ENCODE results near the gene CPNE6.

CPNE6 gene

GRCh38 chr14:24081739-24082211 lies 10.4 kb downstream of the CPNE6 start:
- Mint-ChIP-seq H3K9me3 (no peaks in the 10 kb centered on the region), H3K36me3 (ENCODE audit: low read depth) (no peaks in the 10 kb centered on the region), H3K27ac (peak overlapping the region; percentile 70), H3K4me1 (ENCODE audit: low read depth) (peaks cover 19% of the 10 kb centered on the region), H3K4me3 (peak overlapping the region; percentile 77), H3K27me3 (no peaks in the 10 kb centered on the region)
- DNase-seq, result no peak

DNA sequence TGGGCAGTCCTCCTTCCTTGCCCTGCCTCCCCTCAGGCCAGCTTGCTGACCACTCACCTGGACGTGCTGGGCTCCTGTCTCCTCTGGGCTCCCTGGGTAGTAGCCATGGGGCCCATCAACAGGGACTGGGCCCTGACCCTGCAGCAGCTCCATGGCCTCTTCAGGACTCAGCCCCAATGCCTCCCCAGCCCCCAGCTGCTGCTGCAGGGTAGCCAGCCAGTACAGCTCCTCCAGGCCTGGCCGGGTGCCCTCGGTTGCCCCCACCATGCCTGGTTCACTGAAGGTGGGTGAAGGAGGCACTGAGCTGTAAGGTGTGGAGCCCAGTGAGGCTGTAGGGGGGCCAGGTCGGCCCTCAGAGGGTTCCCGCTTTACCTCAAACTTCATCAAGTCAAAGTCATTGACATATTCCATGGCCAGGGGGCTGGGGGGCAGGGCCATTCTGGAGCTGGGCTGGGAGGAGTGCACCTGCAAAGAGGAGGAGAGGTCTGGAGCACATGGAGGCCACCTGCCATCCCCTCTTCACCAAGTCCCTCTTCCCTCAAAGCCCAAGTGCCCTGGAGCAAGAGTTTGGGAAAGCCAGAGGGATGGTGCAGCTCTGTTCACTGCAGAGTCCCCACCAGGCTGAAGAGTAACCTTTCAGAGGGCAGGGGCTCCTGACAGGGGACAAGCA lies 11.2 kb downstream of the CPNE6 start:
- no peaks in the 10 kb centered on the region for H3K27me3 Mint-ChIP-seq
- DNase-seq, result no peak
- no peaks in the 10 kb centered on the region for H3K9me3 Mint-ChIP-seq
- H3K36me3 Mint-ChIP-seq (ENCODE audit: low read depth), result no peaks in the 10 kb centered on the region
- H3K27ac Mint-ChIP-seq, result no peak overlapping the region
- H3K4me3 Mint-ChIP-seq, result peak overlapping the region; percentile 77
- H3K4me1 Mint-ChIP-seq (ENCODE audit: low read depth), result peaks cover 19% of the 10 kb centered on the region

- Mint-ChIP-seq H3K27ac (no peak overlapping the region), H3K36me3 (ENCODE audit: low read depth) (no peaks in the 10 kb centered on the region), H3K9me3 (no peaks in the 10 kb centered on the region), H3K4me1 (ENCODE audit: low read depth) (peaks cover 19% of the 10 kb centered on the region), H3K4me3 (no peak overlapping the region), H3K27me3 (no peaks in the 10 kb centered on the region)
- DNase-seq, result no peak
These were observed 12.1 kb downstream of the CPNE6 start for GRCh38 chr14:24083462-24083861.

DNA sequence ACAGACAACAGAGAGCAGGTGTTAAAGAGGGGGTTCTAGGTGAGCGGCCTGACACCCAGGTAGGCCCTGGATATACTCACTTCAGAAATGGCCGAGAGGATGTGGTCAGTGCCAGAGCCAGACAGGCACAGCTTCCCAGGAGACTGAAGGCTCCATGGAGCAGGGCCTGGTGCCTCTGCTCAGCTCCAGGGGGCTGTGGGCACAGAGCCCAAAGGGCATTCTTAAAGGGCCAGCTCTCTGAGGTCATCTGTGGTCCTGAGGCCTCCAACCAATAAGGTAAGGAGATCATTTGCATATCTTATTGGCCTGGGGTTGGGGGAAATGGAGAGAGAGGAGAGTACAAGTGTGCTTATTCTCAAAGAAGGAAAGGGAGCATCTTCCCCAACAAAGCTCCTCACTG lies 13.1 kb downstream of the CPNE6 start:
- Mint-ChIP-seq H3K36me3 (ENCODE audit: low read depth) (no peaks in the 10 kb centered on the region), H3K27ac (no peak overlapping the region), H3K4me1 (ENCODE audit: low read depth) (peaks cover 19% of the 10 kb centered on the region), H3K4me3 (no peak overlapping the region), H3K9me3 (no peaks in the 10 kb centered on the region), H3K27me3 (no peaks in the 10 kb centered on the region)
- DNase-seq, result no peak

DNA sequence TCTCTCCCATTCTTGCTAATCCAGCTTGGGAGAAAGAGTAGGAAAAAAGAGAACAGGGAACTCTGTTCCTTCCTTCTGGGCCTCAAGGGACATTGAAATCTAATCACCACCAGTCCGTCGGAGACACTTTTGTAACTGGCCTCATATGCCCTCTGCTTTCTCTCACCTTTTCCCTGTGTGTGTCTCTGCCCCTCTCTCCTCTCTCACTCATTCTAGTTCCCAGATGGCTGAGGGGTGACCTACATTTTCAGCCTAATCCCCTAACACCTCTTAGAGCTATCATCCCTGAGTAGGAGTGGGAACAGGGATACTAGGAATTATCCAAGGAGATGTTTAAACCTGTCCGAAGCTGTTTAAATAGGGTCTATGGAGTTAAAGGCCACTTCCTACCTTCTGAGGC lies 13.9 kb downstream of the CPNE6 start:
- DNase-seq, result no peak
- Mint-ChIP-seq H3K4me1 (ENCODE audit: low read depth) (peaks cover 17% of the 10 kb centered on the region), H3K27me3 (no peaks in the 10 kb centered on the region), H3K4me3 (no peak overlapping the region), H3K9me3 (no peaks in the 10 kb centered on the region), H3K27ac (no peak overlapping the region), H3K36me3 (ENCODE audit: low read depth) (no peaks in the 10 kb centered on the region)

DNA sequence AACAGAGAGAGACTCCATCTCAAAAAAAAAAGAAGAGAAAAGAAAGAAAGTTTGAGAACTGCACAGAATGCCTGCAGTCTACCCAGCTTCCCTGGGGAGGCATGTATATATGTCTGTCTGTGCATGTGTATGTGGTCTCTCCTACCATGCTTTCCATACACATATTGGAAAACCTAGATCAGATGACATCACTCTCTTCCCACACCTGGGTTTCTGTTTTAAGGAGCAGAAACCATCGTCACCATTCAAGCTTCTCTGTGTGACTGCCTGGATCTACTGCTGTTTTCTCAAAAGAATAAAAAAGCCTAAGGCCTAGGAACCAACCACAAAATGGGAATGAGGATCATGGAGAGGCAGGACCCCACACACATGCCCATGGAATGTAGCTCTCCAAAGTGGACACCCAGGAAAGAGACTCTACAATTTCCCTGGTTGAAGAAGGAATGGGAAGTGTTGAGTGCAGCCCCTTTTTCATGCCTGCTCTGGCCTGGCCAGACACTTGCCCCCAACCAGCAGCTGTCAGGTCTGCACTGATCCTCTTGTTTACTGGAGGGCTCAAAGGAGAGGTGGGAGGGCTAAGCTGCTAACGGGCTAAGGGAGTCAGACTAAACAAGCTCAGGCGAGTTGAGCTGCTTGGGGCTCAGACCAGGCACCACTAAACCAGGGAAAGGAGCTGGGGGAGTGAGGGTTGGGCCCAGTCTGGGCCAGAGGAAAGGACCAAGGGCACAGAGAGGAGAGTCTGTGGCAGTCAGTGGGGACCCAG lies 15.0 kb downstream of the CPNE6 start:
- Mint-ChIP-seq H3K9me3 (no peaks in the 10 kb centered on the region), H3K36me3 (ENCODE audit: low read depth) (no peaks in the 10 kb centered on the region), H3K27ac (no peak overlapping the region), H3K4me3 (no peak overlapping the region), H3K4me1 (ENCODE audit: low read depth) (peaks cover 11% of the 10 kb centered on the region), H3K27me3 (no peaks in the 10 kb centered on the region)
- DNase-seq, result no peak

- Mint-ChIP-seq H3K36me3 (ENCODE audit: low read depth) (no peaks in the 10 kb centered on the region), H3K9me3 (no peaks in the 10 kb centered on the region), H3K27me3 (no peaks in the 10 kb centered on the region), H3K27ac (no peak overlapping the region), H3K4me1 (ENCODE audit: low read depth) (peaks cover 8% of the 10 kb centered on the region), H3K4me3 (no peak overlapping the region)
- no peak for DNase-seq
These were observed 15.6 kb downstream of the CPNE6 start for GRCh38 chr14:24087004-24087403.

DNA sequence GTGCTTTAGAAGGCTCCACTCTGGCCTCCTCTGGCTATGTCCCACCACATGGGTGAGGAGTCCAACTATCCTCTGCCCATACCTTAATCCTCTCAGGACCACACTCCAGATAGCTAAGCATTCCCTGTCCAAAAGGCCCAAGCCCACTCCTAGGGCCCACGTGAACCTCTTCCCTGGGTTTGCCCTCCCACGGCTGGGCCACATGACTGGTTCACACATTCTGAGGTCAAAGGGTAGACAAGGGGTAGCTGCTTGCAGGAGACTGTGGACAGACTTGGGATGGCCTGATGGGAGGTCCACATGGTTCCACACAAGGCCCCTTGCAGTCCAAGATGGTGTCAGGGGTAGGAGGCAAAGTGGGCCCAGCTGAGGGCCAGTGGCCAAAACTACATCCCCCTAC lies 16.7 kb downstream of the CPNE6 start:
- no peaks in the 10 kb centered on the region for H3K36me3 Mint-ChIP-seq (ENCODE audit: low read depth)
- no peak overlapping the region for H3K27ac Mint-ChIP-seq
- H3K4me1 Mint-ChIP-seq (ENCODE audit: low read depth), result peaks cover 8% of the 10 kb centered on the region
- H3K4me3 Mint-ChIP-seq, result no peak overlapping the region
- DNase-seq, result no peak
- H3K27me3 Mint-ChIP-seq, result no peaks in the 10 kb centered on the region
- no peaks in the 10 kb centered on the region for H3K9me3 Mint-ChIP-seq

DNA sequence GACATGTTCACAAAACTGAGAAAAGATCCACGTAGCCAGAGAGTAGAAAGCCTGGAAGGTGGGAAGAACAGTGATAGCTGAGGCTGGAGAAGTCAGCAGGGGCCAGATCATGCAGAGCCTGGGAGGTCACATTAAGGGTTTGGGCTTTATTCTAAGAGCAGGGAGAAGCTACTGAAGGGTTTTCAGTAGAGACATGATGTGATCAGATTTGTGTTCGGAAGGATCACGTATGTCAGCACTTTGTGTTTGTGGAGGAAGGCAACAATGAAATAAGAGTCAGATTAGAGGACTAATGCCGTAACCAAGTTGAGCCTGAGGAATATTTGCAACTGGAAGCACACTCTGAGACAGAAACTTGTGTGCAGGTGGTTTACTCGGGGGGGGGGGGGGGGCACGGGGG lies 18.5 kb downstream of the CPNE6 start:
- H3K4me1 Mint-ChIP-seq (ENCODE audit: low read depth), result peaks cover 16% of the 10 kb centered on the region
- H3K9me3 Mint-ChIP-seq, result no peaks in the 10 kb centered on the region
- peaks cover 5% of the 10 kb centered on the region for H3K36me3 Mint-ChIP-seq (ENCODE audit: low read depth)
- H3K4me3 Mint-ChIP-seq, result no peak overlapping the region
- no peak for DNase-seq
- no peak overlapping the region for H3K27ac Mint-ChIP-seq
- no peaks in the 10 kb centered on the region for H3K27me3 Mint-ChIP-seq

GRCh38 chr14:24092110-24092504 lies 20.7 kb downstream of the CPNE6 start:
- Mint-ChIP-seq H3K27ac (peak overlapping the region; percentile 97), H3K27me3 (no peaks in the 10 kb centered on the region), H3K4me1 (ENCODE audit: low read depth) (peaks cover 31% of the 10 kb centered on the region), H3K9me3 (no peaks in the 10 kb centered on the region), H3K4me3 (no peak overlapping the region), H3K36me3 (ENCODE audit: low read depth) (peaks cover 24% of the 10 kb centered on the region)
- no peak for DNase-seq

DNA sequence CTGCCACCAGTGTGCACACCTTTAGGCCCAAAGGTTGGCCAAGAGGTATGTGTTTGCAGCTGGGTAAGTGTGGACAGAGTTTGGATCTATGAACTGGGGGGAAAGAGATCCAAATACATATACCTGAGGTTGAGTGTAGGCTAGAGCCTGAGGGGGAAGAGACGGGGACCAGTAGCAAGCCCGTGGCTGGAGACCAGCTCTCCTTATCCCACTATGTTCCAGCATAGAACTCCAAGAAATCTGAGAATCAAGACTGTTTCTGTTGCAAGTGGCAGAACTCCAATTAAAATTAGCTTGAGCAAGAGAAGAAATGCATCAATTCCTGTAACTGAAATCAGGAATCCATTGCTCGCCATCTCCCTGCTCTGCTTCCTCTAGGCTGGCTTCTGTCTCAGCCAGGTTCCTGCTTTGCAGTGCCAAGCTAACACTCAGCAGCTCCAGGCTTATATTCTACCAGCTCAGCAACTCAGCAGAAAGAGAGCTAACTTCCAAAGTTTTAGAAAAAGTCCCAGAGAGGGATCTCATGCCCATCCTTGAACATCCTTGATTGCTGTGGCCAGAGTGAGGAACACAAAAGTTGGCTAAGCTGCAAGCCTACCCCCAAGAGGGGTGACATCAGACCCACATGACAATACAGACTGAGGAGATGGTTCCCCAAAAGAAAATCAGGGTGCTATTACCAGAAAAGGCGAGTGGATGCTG lies 21.3 kb downstream of the CPNE6 start:
- Mint-ChIP-seq H3K27me3 (no peaks in the 10 kb centered on the region), H3K36me3 (ENCODE audit: low read depth) (peaks cover 27% of the 10 kb centered on the region), H3K27ac (peak overlapping the region; percentile 97), H3K9me3 (no peaks in the 10 kb centered on the region), H3K4me1 (ENCODE audit: low read depth) (peaks cover 31% of the 10 kb centered on the region), H3K4me3 (peak overlapping the region; percentile 95)
- DNase-seq, result no peak

- H3K27me3 Mint-ChIP-seq, result no peaks in the 10 kb centered on the region
- peaks cover 34% of the 10 kb centered on the region for H3K36me3 Mint-ChIP-seq (ENCODE audit: low read depth)
- H3K9me3 Mint-ChIP-seq, result no peaks in the 10 kb centered on the region
- H3K4me1 Mint-ChIP-seq (ENCODE audit: low read depth), result peaks cover 31% of the 10 kb centered on the region
- DNase-seq, result peak; percentile 30
- H3K4me3 Mint-ChIP-seq, result peak overlapping the region; percentile 95
- peak overlapping the region; percentile 97 for H3K27ac Mint-ChIP-seq
These were observed 22.0 kb downstream of the CPNE6 start for GRCh38 chr14:24093207-24093900.

DNA sequence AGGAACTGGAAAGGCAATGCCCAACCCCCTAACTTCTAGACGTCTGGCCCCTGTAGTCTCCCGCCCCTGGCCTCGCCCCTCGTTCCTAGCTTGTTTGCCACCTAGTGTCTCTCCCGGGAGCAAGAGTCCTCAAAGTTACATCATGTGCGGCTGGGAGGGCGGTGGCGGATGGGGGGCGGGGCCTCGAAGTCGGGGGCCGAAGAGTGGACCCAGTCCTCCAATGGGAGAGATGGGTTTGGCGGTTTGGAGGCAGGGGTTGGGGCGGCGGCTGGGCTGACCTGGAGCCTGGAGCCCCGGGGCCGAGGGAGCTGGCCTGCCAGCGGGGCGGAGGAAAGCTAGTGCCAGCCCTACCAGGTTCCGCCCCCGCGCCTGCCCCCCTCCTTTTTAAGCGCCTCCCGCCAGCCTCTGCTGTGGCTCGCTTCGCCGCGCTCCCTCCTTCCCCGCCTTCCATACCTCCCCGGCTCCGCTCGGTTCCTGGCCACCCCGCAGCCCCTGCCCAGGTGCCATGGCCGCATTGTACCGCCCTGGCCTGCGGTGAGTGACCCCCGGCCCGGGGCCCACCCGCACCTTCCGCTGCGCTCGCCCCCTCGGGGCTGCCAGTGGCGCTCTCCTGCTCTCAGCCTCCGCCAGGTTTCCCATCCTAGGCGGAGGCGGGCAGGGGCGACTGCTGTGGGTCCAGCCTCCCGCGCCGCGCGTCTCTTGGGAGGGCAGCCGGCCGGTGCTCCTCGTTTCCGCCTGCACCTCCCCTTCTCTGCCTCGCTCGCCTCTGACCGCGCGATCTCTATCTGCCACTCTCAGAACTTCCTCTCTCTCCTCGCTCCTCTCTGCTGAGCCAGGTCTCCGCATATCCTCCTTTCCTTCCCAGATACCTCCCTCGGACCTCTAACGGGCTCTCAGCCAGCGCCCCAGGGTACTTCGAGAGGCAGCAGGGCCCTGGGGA lies 22.8 kb downstream of the CPNE6 start, which contains the start of gene PCK2:
Gene PCK2, plus strand, starts transcription at position 411 of the 940 bp plus-strand sequence. Its CDS starts 95 bp downstream, at position 506.
- H3K27me3 Mint-ChIP-seq, result no peaks in the 10 kb centered on the region
- peaks cover 42% of the 10 kb centered on the region for H3K36me3 Mint-ChIP-seq (ENCODE audit: low read depth)
- peak within 1 kb of the TSS; percentile 97 for H3K27ac Mint-ChIP-seq
- H3K4me1 Mint-ChIP-seq (ENCODE audit: low read depth), result peaks cover 31% of the 10 kb centered on the region
- peak; percentile 91 for DNase-seq
- peak within 1 kb of the TSS; percentile 95 for H3K4me3 Mint-ChIP-seq
- H3K9me3 Mint-ChIP-seq, result no peaks in the 10 kb centered on the region

Data from activated T-cell treated with anti-CD3 and anti-CD28 coated beads, Interleukin-2, amount 50 U/mL, for 24 hours (primary cell).